K562 (cell line): ENCODE results near the gene ADORA3. TPM values are rescaled to one million over a fixed set of nuclear protein-coding genes. Genes with fewer than 3 reads are reported as not detected.
A peak's percentile ranks its signal among the peaks of the same experiment; 100 is the strongest.

Source experiments
- ATAC-seq: fragments of 200-7000 bp; cut with Tn5 transposase; 3 replicates; pipeline ENCODE4 v1.9.1; 2020; ENCODE audit warnings: moderate library complexity
- Bru-seq: library from RNA; stranded (reverse); fragments of 400-500 nt; gene quantifications from one replicate; lab custom pipeline; 2021; lab: Mats Ljungman, UMichigan
- BruChase-seq, 2 experiments: library from RNA; stranded (reverse); fragments of 400-500 nt; gene quantifications; one replicate each; lab custom pipeline; 2021; lab: Mats Ljungman, UMichigan
- BruUV-seq: library from RNA; stranded (reverse); fragments of 400-500 nt; replicated peaks from 2 replicates; lab custom pipeline; 2021; lab: Mats Ljungman, UMichigan
- CTCF ChIA-PET: fragments of 300-600 bp; formaldehyde crosslinking; extraction: SDS; loops from one replicate; lab custom pipeline; 2021; ENCODE audit warnings: low intra/inter-chr PET ratio; lab: Yijun Ruan, JAX
- POLR2A ChIA-PET: fragments of 300-600, 350-650 bp; sonication (Branson Sonifier 250); formaldehyde crosslinking; extraction: SDS; loops from one replicate; lab custom pipeline; 2021; ENCODE audit warnings: antibody characterized with exemption, inconsistent platforms; lab: Yijun Ruan, JAX
- DNase-seq, 4 experiments: peaks; one replicate each; pipeline versions ENCODE4 v3.0.0 to v3.0.0-alpha.2; 2011 to 2018; ENCODE audit warnings: low spot score in 3 of 4, mixed read lengths in 3 of 4; ENCODE audit errors: extremely low read depth in 1 of 4
- FAIRE-seq: peaks from 2 replicates; lab custom pipeline; 2011; peaks lifted over from hg19 to GRCh38; lab: Jason Lieb, UNC
- H2AFZ ChIP-seq: 2 replicates; pipeline ENCODE4 v1.6.0; 2011; ENCODE audit warnings: low read depth, low read length, control low read depth, inconsistent platforms
- H3K27ac ChIP-seq: fragments of 200-600 bp; 3 replicates; pipeline ENCODE4 v1.8.0; 2011; ENCODE audit warnings: low read depth, mild to moderate bottlenecking, control low read depth, inconsistent platforms, low read length, moderate library complexity, mixed read lengths; ENCODE audit errors: extremely low read depth
- H3K27me3 ChIP-seq, 2 experiments: fragments of 300-600 bp in 1 of 2; 2 replicates in 1 of 2; 3 replicates in 1 of 2; pipeline versions ENCODE4 v1.6.0 to v1.8.0; 2011; ENCODE audit warnings: inconsistent platforms in 2 of 2, low read length in 2 of 2, mild to moderate bottlenecking in 1 of 2, mixed read lengths in 1 of 2, moderate library complexity in 1 of 2; ENCODE audit not compliant: control insufficient read depth in 2 of 2, insufficient read depth in 2 of 2
- H3K36me3 ChIP-seq: fragments of 300-600 bp; 3 replicates; pipeline ENCODE4 v1.8.0; 2011; ENCODE audit warnings: mild to moderate bottlenecking, low read length, inconsistent platforms; ENCODE audit not compliant: control insufficient read depth, insufficient read depth
- H3K4me1 ChIP-seq, 2 experiments: fragments of 200-600 bp in 1 of 2; replicated peaks in 1 of 2; 2 replicates in 1 of 2; 3 replicates in 1 of 2; pipeline versions ENCODE4 v1.5.1 to v1.8.0; 2011; ENCODE audit warnings: inconsistent platforms in 2 of 2, low read length in 2 of 2, mild to moderate bottlenecking in 1 of 2, mixed read lengths in 1 of 2, moderate library complexity in 1 of 2; ENCODE audit not compliant: control insufficient read depth in 2 of 2, insufficient read depth in 2 of 2
- H3K4me2 ChIP-seq: 2 replicates; pipeline ENCODE4 v1.6.1; 2011; ENCODE audit warnings: low read length, control low read depth, inconsistent platforms, mixed read lengths; ENCODE audit not compliant: insufficient read depth
- H3K4me3 ChIP-seq: fragments of 200-600 bp; sonication (generic), shearing (Covaris generic); 2 replicates; pipeline ENCODE4 v1.5.1; 2016; ENCODE audit warnings: control low read depth, inconsistent platforms
- H3K79me2 ChIP-seq: fragments of 200-600 bp; 3 replicates; pipeline ENCODE4 v1.8.0; 2011; ENCODE audit warnings: low read length, inconsistent platforms; ENCODE audit not compliant: control insufficient read depth, insufficient read depth
- H3K9ac ChIP-seq, 2 experiments: 2 replicates each; pipeline versions ENCODE4 v1.6.0 to v1.6.1; 2011; ENCODE audit warnings: low read depth in 2 of 2, low read length in 2 of 2, control low read depth in 1 of 2, inconsistent platforms in 1 of 2, mild to moderate bottlenecking in 1 of 2, mixed read lengths in 1 of 2; ENCODE audit not compliant: insufficient read depth in 1 of 2
- H3K9me1 ChIP-seq: one replicate; pipeline ENCODE4 v1.6.0; 2011; ENCODE audit warnings: inconsistent platforms, mild to moderate bottlenecking, low read length, moderate library complexity; ENCODE audit not compliant: control insufficient read depth, insufficient read depth
- H3K9me3 ChIP-seq: replicated peaks from 2 replicates; pipeline ENCODE4 v1.5.1; 2011; ENCODE audit warnings: low read depth, low read length, inconsistent platforms; ENCODE audit not compliant: control insufficient read depth, insufficient read depth
- H4K20me1 ChIP-seq: replicated peaks from 2 replicates; pipeline ENCODE4 v1.6.1; 2011; ENCODE audit warnings: low read length, inconsistent platforms, mixed read lengths; ENCODE audit not compliant: control insufficient read depth, insufficient read depth
- BMI1 ChIP-seq: fragments of 150-350 bp; IDR thresholded peaks from 2 replicates; pipeline ENCODE4 v1.6.1; 2014; ENCODE audit warnings: low read length
- GABPA ChIP-seq: fragments of 200-800 bp; sonication (Bioruptor generic); conservative IDR thresholded peaks from 2 replicates; pipeline ENCODE4 v1.6.1; 2016; ENCODE audit warnings: low read depth, missing genetic modification characterization, missing compliant biosample characterization
- HCFC1 ChIP-seq: IDR thresholded peaks from 2 replicates; pipeline ENCODE4 v1.6.1; 2012; ENCODE audit warnings: low read depth, low read length, improper control_type of control experiment
- HMG20B ChIP-seq: fragments of 250-450 bp; sonication (Bioruptor Pico); IDR thresholded peaks from 2 replicates; pipeline ENCODE4 v1.5.0; 2021; ENCODE audit warnings: mild to moderate bottlenecking
- HOXB6 ChIP-seq: fragments of 250-450 bp; sonication (Bioruptor Pico); IDR thresholded peaks from 2 replicates; pipeline ENCODE4 v1.5.1; 2022; ENCODE audit warnings: mild to moderate bottlenecking, borderline replicate concordance
- KLF10 ChIP-seq: fragments of 250-450 bp; sonication (Bioruptor Pico); IDR thresholded peaks from 2 replicates; pipeline ENCODE4 v1.6.1; 2021; ENCODE audit warnings: matching md5 sums
- NR2C2 ChIP-seq, 2 experiments: fragments of 200-800 bp in 1 of 2; sonication (Bioruptor generic) in 1 of 2; sonication (generic) in 1 of 2; formaldehyde crosslinking in 1 of 2; IDR thresholded peaks; 2 replicates each; pipeline versions ENCODE4 v1.6.1 to v1.8.0; 2016 to 2022; ENCODE audit warnings: mild to moderate bottlenecking in 1 of 2, missing compliant biosample characterization in 1 of 2, missing genetic modification characterization in 1 of 2, missing genetic modification reagents in 1 of 2
- NRF1 ChIP-seq, 2 experiments: fragments of 450-650 bp; IDR thresholded peaks in 1 of 2; conservative IDR thresholded peaks in 1 of 2; 2 replicates each; pipeline ENCODE4 v1.6.1; 2014; ENCODE audit warnings: mild to moderate bottlenecking in 2 of 2
- OTX1 ChIP-seq: fragments of 450-650 bp; formaldehyde crosslinking; IDR thresholded peaks from 2 replicates; pipeline ENCODE4 v1.4.0; 2022; ENCODE audit warnings: mild to moderate bottlenecking
- PCBP1 ChIP-seq: fragments of 200-400 bp; formaldehyde crosslinking; IDR thresholded peaks from 2 replicates; pipeline ENCODE4 v1.6.1; 2018; ENCODE audit warnings: mild to moderate bottlenecking, low read depth, low read length; ENCODE audit not compliant: poor library complexity, severe bottlenecking
- POLR2AphosphoS2 ChIP-seq: IDR thresholded peaks from 2 replicates; pipeline ENCODE4 v1.6.1; 2012; ENCODE audit warnings: low read length, improper control_type of control experiment
- POLR2B ChIP-seq: fragments of 450-650 bp; IDR thresholded peaks from 2 replicates; pipeline ENCODE4 v1.6.1; 2018; ENCODE audit warnings: low read depth; ENCODE audit not compliant: partially characterized antibody
- RAD51 ChIP-seq: fragments of 450-650 bp; IDR thresholded peaks from 2 replicates; pipeline ENCODE4 v1.7.1; 2016; ENCODE audit warnings: low read depth, mild to moderate bottlenecking, borderline replicate concordance
- RBM22 ChIP-seq: fragments of 200-400 bp; formaldehyde crosslinking; IDR thresholded peaks from 2 replicates; pipeline ENCODE4 v1.6.1; 2018; ENCODE audit warnings: low read length, low read depth; ENCODE audit not compliant: poor library complexity, severe bottlenecking
- SLC30A9 ChIP-seq: fragments of 250-450 bp; sonication (Bioruptor Pico); IDR thresholded peaks from 2 replicates; pipeline ENCODE4 v1.8.0; 2022; ENCODE audit warnings: mild to moderate bottlenecking, moderate library complexity
- USF1 ChIP-seq: sonication (generic); formaldehyde crosslinking; IDR thresholded peaks from 2 replicates; pipeline ENCODE4 v1.9.0; 2022; ENCODE audit warnings: mild to moderate bottlenecking, missing genetic modification reagents
- ZNF280B ChIP-seq: fragments of 250-450 bp; sonication (Bioruptor Pico); IDR thresholded peaks from 2 replicates; pipeline ENCODE4 v1.5.1; 2021; ENCODE audit warnings: mild to moderate bottlenecking
- WGBS: fragments of 100-300 bp; shearing (Covaris generic); methylation state at CpG from one replicate; pipeline ENCODE4 v1.1.6; 2016; ENCODE audit warnings: low coverage, mixed read lengths; ENCODE audit not compliant: insufficient coverage; ENCODE audit errors: missing lambda C conversion rate; 5-methylcytosine and 5-hydroxymethylcytosine counted together
- in situ Hi-C: fragments of 300-500 bp; cut with MboI; formaldehyde crosslinking; loops from 4 replicates; pipeline ENCODE4 v1.15.0; 2018; ENCODE audit warnings: inconsistent platforms, mixed read lengths
- intact Hi-C: fragments of 100-400 bp; cut with micrococcal nuclease; formaldehyde crosslinking; loops from 2 replicates; pipeline ENCODE4 v1.14.2; 2022
- long read RNA-seq, 3 experiments: library from polyadenylated mRNA in 2 of 3; library from RNA in 1 of 3; unstranded in 2 of 3; stranded (forward) in 1 of 3; transcript quantifications; one replicate each; pipeline ENCODE4 v2.0.0, GENCODE V29; 2019 to 2022
- polyA minus RNA-seq, 3 experiments: library from RNA; depleted of rRNA, polyadenylated mRNA; stranded (reverse); fragments of >200 nt; gene quantifications; 2 replicates each; pipeline ENCODE4 v1.2.3, GENCODE V29; 2011
- polyA plus RNA-seq, 8 experiments: library from polyadenylated mRNA; depleted of rRNA in 4 of 8; stranded (reverse) in 5 of 8; unstranded in 3 of 8; fragments of >200 nt; fragmentation: Nextera tagmentation in 2 of 8; fragmentation: Illumina TruSeq in 1 of 8; extraction: Ambion mirVana in 2 of 8; extraction: Trizol in 1 of 8; gene quantifications; 2 replicates each; pipeline versions ENCODE4 v1.2.1 to v1.2.3, GENCODE V29; 2011 to 2014; ENCODE audit warnings: inconsistent platforms in 1 of 8, missing spikeins in 1 of 8
- total RNA-seq, 7 experiments: library from RNA; depleted of rRNA in 6 of 7; stranded (reverse); fragments of >200 nt in 6 of 7; fragmentation: Illumina TruSeq in 2 of 7; extraction: Trizol in 2 of 7; gene quantifications; 2 replicates each; pipeline versions ENCODE4 v1.2.1 to v1.2.3, GENCODE V29; 2011 to 2021; ENCODE audit warnings: low replicate concordance in 1 of 7

ADORA3 gene
- not detected in 2 replicates for total RNA-seq (2011; cell fraction: chromatin; rRNA removed; ENCODE audit: low replicate concordance)
- total RNA-seq (2011; cell fraction: nucleolus; rRNA removed): not detected in 2 replicates
- not detected in 2 replicates for total RNA-seq (2011; cell fraction: nucleoplasm; rRNA removed)
- total RNA-seq (2014; rRNA removed) (0.08 TPM in 1 of 2 replicates, not detected in the other), total RNA-seq (2014; rRNA removed; fragmentation: Illumina TruSeq; extraction: Trizol) (0.26 TPM in 1 of 2 replicates, not detected in the other), total RNA-seq (2015; rRNA removed; fragmentation: Illumina TruSeq; extraction: Trizol) (0.19 and 0.33 TPM in 2 replicates), total RNA-seq (2021) (not detected in 2 replicates), polyA plus RNA-seq (2011; rRNA removed) (0.13 and 0.19 TPM in 2 replicates), polyA plus RNA-seq (2014; fragmentation: Illumina TruSeq; extraction: Trizol) (0.12 TPM in 2 replicates), polyA plus RNA-seq (2014; fragmentation: Nextera tagmentation; extraction: Ambion mirVana) (under 1 TPM; 0.20 to 0.35 TPM), polyA plus RNA-seq (2014; rRNA removed) (0.09 TPM in 1 of 2 replicates, not detected in the other), polyA minus RNA-seq (2011; rRNA and poly(A)+ RNA removed) (0.35 TPM in 1 of 2 replicates, not detected in the other), Bru-seq, nascent RNA (percentile 21 among the genes with signal in this experiment), BruChase-seq, experiment 1, labeled RNA remaining after a 2-hour chase (percentile 30 among the genes with signal in this experiment), BruChase-seq, experiment 2, labeled RNA remaining after a 6-hour chase (percentile 37 among the genes with signal in this experiment)
- 0.04 and 0.09 TPM in 2 replicates for polyA plus RNA-seq (2011; cell fraction: cytosol; rRNA removed)
- polyA plus RNA-seq (2011; cell fraction: nucleus; rRNA removed): 0.18 TPM in 1 of 2 replicates, not detected in the other
- 0.43 and 0.48 TPM in 2 replicates for polyA plus RNA-seq (2012)
- not detected in 2 replicates for polyA minus RNA-seq (2011; cell fraction: cytosol; rRNA and poly(A)+ RNA removed)
- polyA minus RNA-seq (2011; cell fraction: nucleus; rRNA and poly(A)+ RNA removed): not detected in 2 replicates
- long read RNA-seq, experiment 1: 0 reads
- long read RNA-seq, experiment 2, partial matches to known transcripts: 0 of 1 reads
- long read RNA-seq, experiment 2, other reads (novel, unspliced or antisense): 0 of 1 reads
- long read RNA-seq, experiment 3: 0 reads

GRCh38 chr1:111503585-111504060 is at the start of gene ADORA3, which contains the start of gene TMIGD3:
Gene ADORA3, minus strand, starts transcription at chr1:111503633. Its CDS starts 279 bp downstream, at chr1:111503354.
Gene TMIGD3, minus strand, starts transcription at chr1:111503633. Its CDS starts 279 bp downstream, at chr1:111503354.
- intact Hi-C loops (no loop called here), in situ Hi-C loops (no loop called here)
- Histone ChIP-seq H3K9me3 (no peaks in the 10 kb centered on the region), H3K27ac (no peak within 1 kb of the TSS), H3K79me2 (no peaks in the 10 kb centered on the region), H4K20me1 (no peaks in the 10 kb centered on the region), H3K36me3 (no peaks in the 10 kb centered on the region), H3K4me3 (no peak within 1 kb of the TSS), H2AFZ (peak within 1 kb of the TSS; percentile 56), H3K9me1 (no peaks in the 10 kb centered on the region), H3K9ac (no peak within 1 kb of the TSS), H3K27me3 (peaks cover 4 to 6% of the 10 kb centered on the region in 2 experiments; a peak in 1 of 5 replicates), H3K4me2 (peak within 1 kb of the TSS; percentile 52), H3K4me1 (peaks cover 17 to 24% of the 10 kb centered on the region in 2 experiments)
- 7% methylated on average over 4 of the region's 4 CpGs for WGBS
- ChIA-PET CTCF (no interaction called here), POLR2A (interaction anchor here (0.6 to 1.5 kb wide), 7 partner anchors 9 to 266 kb away, joined by 3 to 4 read pairs (median 3); no protein-coding TSS in a partner anchor)
- no peak for ATAC-seq
- peak; percentile 57 for FAIRE-seq
- DNase-seq: peak in 1 of 4 experiments; percentile 32
- BruUV-seq: no TSS peak
- TF ChIP-seq HMG20B (0 out of 2 replicates have a peak, but pooled peaks have one; percentile 48), NR2C2 (CRISPR knock-in tag; IDR thresholded peaks at IDR 0.05) (no peak), NR2C2 (tag; IDR thresholded peaks at IDR 0.05) (no peak), SLC30A9 (CRISPR knock-in tag) (no peak), KLF10 (CRISPR knock-in tag) (no peak), ZNF280B (CRISPR knock-in tag) (0 out of 2 replicates have a peak, but pooled peaks have one; percentile 41), NRF1 (conservative IDR thresholded peaks at IDR 0.05 in 1 of 2, IDR thresholded peaks at IDR 0.05 in 1 of 2) (no peak), OTX1 (peak; percentile 86), BMI1 (no peak), HCFC1 (no peak), GABPA (tag) (peak; percentile 67), PCBP1 (no peak), POLR2AphosphoS2 (no peak), USF1 (CRISPR knock-in tag) (no peak), RAD51 (no peak), POLR2B (no peak), HOXB6 (CRISPR knock-in tag) (no peak), RBM22 (no peak)
